Adrenal gland (tissue), 12 donors: ENCODE data around the gene COL20A1. TPM values are rescaled to one million over a fixed set of nuclear protein-coding genes. Genes with fewer than 3 reads are reported as not detected.

Experiments
- DNase-seq, 7 donors: peaks; one replicate each; pipeline ENCODE4 v3.0.0-alpha.2; 2019 to 2020
- H3K27ac ChIP-seq, 5 donors: fragments of 200-600 bp; sonication (generic) in 4 of 5; 1 replicate in 3 of 5; 2 replicates in 2 of 5; pipeline versions ENCODE4 v1.5.1 to v1.8.0; 2016 to 2020; ENCODE audit warnings: mild to moderate bottlenecking in 1 of 5
- H3K27me3 ChIP-seq: fragments of 200-600 bp; 2 replicates; pipeline ENCODE4 v1.8.0; 2021
- H3K36me3 ChIP-seq, 2 donors: fragments of 200-600 bp; replicated peaks in 1 of 2; 1 replicate in 1 of 2; 2 replicates in 1 of 2; pipeline versions ENCODE4 v1.5.1 to v1.8.0; 2018 to 2022
- H3K4me1 ChIP-seq, 2 donors: fragments of 200-600 bp; replicated peaks in 1 of 2; 1 replicate in 1 of 2; 2 replicates in 1 of 2; pipeline versions ENCODE4 v1.5.1 to v1.8.0; 2018 to 2021
- H3K4me3 ChIP-seq, 4 donors: fragments of 200-600 bp; sonication (generic) in 3 of 4; one replicate each; pipeline ENCODE4 v1.5.1; 2016 to 2018
- H3K9me3 ChIP-seq, 3 donors: fragments of 200-600 bp; sonication (generic) in 1 of 3; replicated peaks in 1 of 3; 1 replicate in 2 of 3; 2 replicates in 1 of 3; pipeline versions ENCODE4 v1.5.1 to v1.8.0; 2016 to 2021
- CTCF ChIP-seq, 6 experiments: fragments of 450-650 bp in 4 of 6; fragments of 200-600 bp in 2 of 6; sonication (generic) in 1 of 6; IDR thresholded peaks; 1 replicate in 5 of 6; 2 replicates in 1 of 6; pipeline versions ENCODE4 v1.5.1 to v1.8.0; 2016 to 2021; ENCODE audit warnings: antibody characterized with exemption in 6 of 6, mild to moderate bottlenecking in 2 of 6, moderate library complexity in 1 of 6
- POLR2A ChIP-seq, 2 donors: fragments of 450-650 bp; IDR thresholded peaks; one replicate each; pipeline ENCODE4 v1.6.1; 2017; ENCODE audit warnings: antibody characterized with exemption in 2 of 2, mild to moderate bottlenecking in 2 of 2, moderate library complexity in 1 of 2
- WGBS, 4 donors: extraction: QIAGEN DNeasy Blood & Tissue Kit in 2 of 4; methylation state at CpG; one replicate each; pipeline versions ENCODE4 v1.1.5 to v1.1.7; 2013 to 2017; 5-methylcytosine and 5-hydroxymethylcytosine counted together
- intact Hi-C, 2 donors: fragments of 100-400 bp; cut with DNase I; formaldehyde crosslinking; loops; one replicate each; pipeline versions ENCODE4 v1.14.1 to v1.15.0; 2022 to 2023
- polyA plus RNA-seq, 3 donors: library from polyadenylated mRNA; stranded (reverse); fragments of 200-250 nt in 2 of 3; fragments of 350-450 nt in 1 of 3; fragmentation: Illumina TruSeq in 1 of 3; extraction: RNeasy Lipid Tissue Mini Kit (QIAGEN cat#74804) in 1 of 3; gene quantifications; one replicate each; pipeline ENCODE4 v1.2.3, GENCODE V29; 2013 to 2014
- total RNA-seq, 9 donors: library from RNA; depleted of rRNA in 4 of 9; stranded (reverse); fragments of >200 nt in 4 of 9; fragments of 120-200 nt in 1 of 9; fragmentation: NEBNext Ultra II Directional in 1 of 9; extraction: Animal tissue kit (Norgen Biotek cat#: 25700) in 1 of 9; gene quantifications; one replicate each; pipeline versions ENCODE4 v1.1.0 to v1.2.4, GENCODE V29; 2013 to 2023
- donor health status: healthy with polysubstance abuse.
- donor health status: Bipolar disorder and iron deficiency.
- donor health status: DM: yes; HTN: yes; CAD: no.
- donor health status: DM: no; HTN: no; CAD: no.
- donor health status: DM: no; HTN: no; CAD: no.
- donor health status: DM: yes; HTN: yes; CAD: no.

The COL20A1 gene
- total and polyA plus RNA-seq, 12 donors, result 0.09 to 0.97 (median 0.26) TPM; not detected in 6

DNA sequence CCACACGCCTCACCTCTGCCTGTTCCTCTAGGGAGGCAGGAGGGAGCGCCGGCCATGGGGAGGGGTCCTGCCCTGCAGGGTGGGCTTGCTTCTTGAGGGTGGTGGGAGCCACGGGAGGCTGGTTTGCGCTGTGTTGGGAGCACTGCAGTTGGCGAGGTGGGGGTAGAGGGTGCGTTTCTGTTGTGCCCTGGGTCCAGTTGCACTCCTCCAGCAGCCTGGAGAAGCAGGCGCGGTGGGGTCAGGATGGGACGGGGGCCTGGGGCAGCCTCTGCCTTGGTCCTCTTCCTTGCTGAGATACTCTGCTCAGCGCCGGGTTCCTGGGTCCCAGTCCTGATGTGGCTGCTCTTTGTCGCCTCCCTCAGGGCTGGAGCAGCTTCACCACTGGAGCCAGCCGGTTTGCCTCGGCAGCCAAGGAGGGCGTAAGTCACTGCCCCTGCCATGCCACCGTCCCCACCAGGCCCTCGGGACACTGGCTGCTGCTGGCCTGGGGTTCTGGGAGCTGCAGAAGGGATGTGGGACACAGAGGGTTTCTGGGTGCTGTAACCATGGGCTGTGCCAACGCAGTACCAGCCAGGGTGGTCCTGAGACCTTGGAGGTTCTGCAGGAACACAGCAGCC lies 11.9 kb upstream of the COL20A1 start:
- Histone ChIP-seq H3K27me3 (no peaks in the 10 kb centered on the region), H3K27ac (no peak overlapping the region), H3K4me3 (no peak overlapping the region), H3K4me1 (no peaks in the 10 kb centered on the region), H3K36me3 (peaks cover 0 to 91% of the 10 kb centered on the region in 2 donors), H3K9me3 (no peaks in the 10 kb centered on the region)
- DNase-seq, result no peak
- TF ChIP-seq POLR2A (IDR thresholded peaks at IDR 0.05), result no peak
- TF ChIP-seq CTCF (IDR thresholded peaks at IDR 0.05), result no peak
- WGBS, 4 donors, result 75 to 95% (median 81%) methylated on average over 7 to 19 of the region's 19 CpGs
- intact Hi-C loops, result no loop called here

DNA sequence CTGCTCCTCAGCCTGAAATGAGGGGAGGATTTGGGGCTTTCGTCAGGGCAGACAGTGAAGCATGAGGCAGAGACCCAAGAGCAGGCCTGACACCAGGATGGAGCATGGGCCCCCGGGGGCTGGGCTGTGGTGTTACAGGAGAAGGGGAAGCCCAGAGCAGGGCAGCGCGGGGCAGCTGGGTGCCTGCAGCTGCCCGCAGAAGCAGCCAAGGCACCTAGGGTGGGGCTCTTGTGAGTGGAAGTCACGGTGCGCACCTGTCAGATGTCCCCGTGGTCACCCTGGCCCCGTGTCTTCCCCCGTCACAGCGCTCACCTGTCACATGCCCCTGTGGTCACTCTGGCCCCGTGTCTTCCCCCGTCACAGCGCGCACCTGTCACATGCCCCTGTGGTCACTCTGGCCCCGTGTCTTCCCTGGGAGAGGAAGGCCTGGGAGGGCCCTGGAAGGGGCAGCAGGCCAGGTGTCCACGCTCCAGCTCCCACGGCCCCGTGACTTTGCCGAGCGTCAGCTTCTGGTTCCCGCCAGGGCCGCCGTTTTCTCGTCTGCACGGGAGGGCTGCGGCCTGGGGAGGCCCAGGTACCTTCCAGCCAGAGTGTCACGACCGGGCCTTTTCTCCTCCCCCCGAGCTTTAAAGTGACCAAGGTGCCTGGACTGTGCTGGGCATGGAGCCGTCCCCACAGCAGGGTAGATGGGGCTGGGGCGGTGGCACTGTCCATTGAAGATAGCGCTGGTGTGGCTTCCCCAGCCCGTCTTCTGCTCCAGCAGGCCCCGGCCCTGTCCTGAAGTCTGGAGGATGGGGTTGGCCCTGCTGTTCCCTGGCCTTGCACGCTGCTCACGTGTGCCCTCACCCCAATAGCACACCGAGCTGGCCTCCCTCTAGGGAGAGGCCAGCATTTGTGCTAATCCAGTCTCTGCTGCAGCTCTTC lies 11.0 kb upstream of the COL20A1 start:
- TF ChIP-seq CTCF (IDR thresholded peaks at IDR 0.05) (no peak), POLR2A (IDR thresholded peaks at IDR 0.05) (no peak)
- no peak overlapping the region for H3K27ac ChIP-seq
- no peak overlapping the region for H3K4me3 ChIP-seq
- intact Hi-C loops, result no loop called here
- no peaks in the 10 kb centered on the region for H3K4me1 ChIP-seq
- no peaks in the 10 kb centered on the region for H3K9me3 ChIP-seq
- peaks cover 0 to 84% of the 10 kb centered on the region in 2 donors for H3K36me3 ChIP-seq
- DNase-seq, result no peak
- 91 to 95% (median 94%) methylated on average over 16 to 38 of the region's 38 CpGs for WGBS, 4 donors
- H3K27me3 ChIP-seq, result no peaks in the 10 kb centered on the region

- 83 to 94% (median 91%) methylated on average over 1 to 17 of the region's 17 CpGs for WGBS, 4 donors
Measured at GRCh38 chr20:63282946-63283345, 10.0 kb upstream of the COL20A1 start.

More at GRCh38 chr20:63282946-63283345, 10.0 kb upstream of the COL20A1 start:
- Histone ChIP-seq H3K36me3 (peaks cover 0 to 78% of the 10 kb centered on the region in 2 donors), H3K4me1 (no peaks in the 10 kb centered on the region), H3K9me3 (no peaks in the 10 kb centered on the region), H3K27me3 (no peaks in the 10 kb centered on the region), H3K4me3 (no peak overlapping the region), H3K27ac (no peak overlapping the region)
- intact Hi-C loops, result no loop called here
- TF ChIP-seq CTCF (IDR thresholded peaks at IDR 0.05), result no peak
- TF ChIP-seq POLR2A (IDR thresholded peaks at IDR 0.05), result no peak
- DNase-seq, result no peak
